ENCODE data around the gene ELK1.

The ELK1 gene

DNA sequence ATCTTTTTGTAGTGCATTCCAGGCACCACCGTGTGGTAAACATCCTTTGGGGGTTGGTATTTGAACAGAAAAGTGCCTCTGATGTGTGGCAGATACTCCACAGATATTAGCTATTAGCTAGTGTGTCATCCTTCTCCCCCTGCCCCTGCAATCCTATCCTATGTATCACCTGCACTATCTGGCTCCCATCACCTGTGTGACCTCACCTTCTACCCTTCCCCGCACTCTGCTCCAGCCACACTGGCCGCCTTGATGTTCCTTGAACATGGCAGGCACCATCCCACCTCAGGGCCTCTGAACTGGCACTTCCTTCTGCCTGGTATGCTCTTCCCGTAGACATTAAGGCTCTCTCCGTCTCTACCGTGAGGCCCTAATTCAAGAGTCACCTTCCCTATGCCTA is 3.7 kb downstream of the ELK1 start:
- TF ChIP-seq CTCF (IDR thresholded peaks at IDR 0.05; ENCODE audit: borderline replicate concordance, control extremely low read depth, extremely low read depth, insufficient read depth, missing control alignments): no peak
- DNase-seq (ENCODE audit: low spot score): no peak
- in situ Hi-C loops (cut with MboI; ENCODE audit: low sequenced_read_pairs, unreplicated experiment): no loop called here

GRCh38 chrX:47645530-47645929 is 4.8 kb downstream of the ELK1 start:
- in situ Hi-C loops (cut with MboI; ENCODE audit: low sequenced_read_pairs, unreplicated experiment): no loop called here
- no peak for TF ChIP-seq CTCF (IDR thresholded peaks at IDR 0.05; ENCODE audit: borderline replicate concordance, control extremely low read depth, extremely low read depth, insufficient read depth, missing control alignments)
- DNase-seq (ENCODE audit: low spot score): no peak

DNA sequence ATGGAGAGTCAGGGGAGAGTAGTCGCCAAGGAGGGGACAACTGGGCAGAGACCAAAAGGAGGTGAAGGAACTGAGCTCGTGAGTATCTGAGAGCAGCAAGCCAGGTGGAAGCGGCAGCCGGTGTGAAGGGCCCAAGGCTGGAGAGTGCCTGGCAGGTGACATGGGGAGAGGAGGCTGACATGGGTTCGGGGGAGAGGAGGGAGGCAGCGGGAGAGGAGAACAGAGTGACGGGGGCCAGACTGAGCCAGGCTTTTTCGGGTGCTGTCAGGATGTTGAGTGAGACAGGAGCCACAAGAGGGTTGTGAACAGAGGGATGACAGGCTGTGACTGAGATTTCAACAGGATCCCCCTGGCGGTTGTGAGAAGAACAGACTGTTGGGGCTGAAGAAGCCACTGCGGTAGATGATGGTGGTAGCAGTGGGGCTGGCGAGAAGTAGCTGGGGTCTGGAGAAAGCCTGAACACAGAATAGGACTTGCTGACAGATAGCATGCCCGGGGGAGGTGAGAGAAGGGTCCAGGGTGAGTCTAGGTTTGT is 5.7 kb downstream of the ELK1 start:
- in situ Hi-C loops (cut with MboI; ENCODE audit: low sequenced_read_pairs, unreplicated experiment): no loop called here
- no peak for TF ChIP-seq CTCF (IDR thresholded peaks at IDR 0.05; ENCODE audit: borderline replicate concordance, control extremely low read depth, extremely low read depth, insufficient read depth, missing control alignments)
- DNase-seq (ENCODE audit: low spot score): no peak

GRCh38 chrX:47643926-47644325 is 6.4 kb downstream of the ELK1 start:
- peak; percentile 23 for TF ChIP-seq CTCF (IDR thresholded peaks at IDR 0.05; ENCODE audit: borderline replicate concordance, control extremely low read depth, extremely low read depth, insufficient read depth, missing control alignments)
- in situ Hi-C loops (cut with MboI; ENCODE audit: low sequenced_read_pairs, unreplicated experiment): no loop called here
- no peak for DNase-seq (ENCODE audit: low spot score)

DNA sequence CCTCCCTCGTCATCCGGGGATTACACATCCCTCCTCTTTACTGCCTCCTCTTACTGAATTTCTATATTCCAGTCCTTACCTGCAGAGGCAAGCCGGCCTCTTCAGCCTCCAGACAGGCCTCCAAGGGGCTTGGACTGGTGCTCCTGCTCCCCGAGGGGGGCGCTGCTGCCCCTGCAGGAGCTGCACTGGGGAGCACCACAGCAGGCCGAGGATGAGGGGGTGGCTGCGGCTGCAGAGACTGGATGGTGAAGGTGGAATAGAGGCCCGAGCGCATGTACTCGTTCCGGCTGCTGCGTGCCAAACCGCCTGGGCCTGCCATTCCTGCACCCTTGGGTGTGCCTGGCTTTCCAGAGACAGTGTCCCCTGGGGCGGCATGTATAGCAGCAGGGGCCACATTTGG is 11.5 kb downstream of the ELK1 start:
- TF ChIP-seq CTCF (IDR thresholded peaks at IDR 0.05; ENCODE audit: borderline replicate concordance, control extremely low read depth, extremely low read depth, insufficient read depth, missing control alignments): no peak
- no peak for DNase-seq (ENCODE audit: low spot score)
- in situ Hi-C loops (cut with MboI; ENCODE audit: low sequenced_read_pairs, unreplicated experiment): no loop called here

DNA sequence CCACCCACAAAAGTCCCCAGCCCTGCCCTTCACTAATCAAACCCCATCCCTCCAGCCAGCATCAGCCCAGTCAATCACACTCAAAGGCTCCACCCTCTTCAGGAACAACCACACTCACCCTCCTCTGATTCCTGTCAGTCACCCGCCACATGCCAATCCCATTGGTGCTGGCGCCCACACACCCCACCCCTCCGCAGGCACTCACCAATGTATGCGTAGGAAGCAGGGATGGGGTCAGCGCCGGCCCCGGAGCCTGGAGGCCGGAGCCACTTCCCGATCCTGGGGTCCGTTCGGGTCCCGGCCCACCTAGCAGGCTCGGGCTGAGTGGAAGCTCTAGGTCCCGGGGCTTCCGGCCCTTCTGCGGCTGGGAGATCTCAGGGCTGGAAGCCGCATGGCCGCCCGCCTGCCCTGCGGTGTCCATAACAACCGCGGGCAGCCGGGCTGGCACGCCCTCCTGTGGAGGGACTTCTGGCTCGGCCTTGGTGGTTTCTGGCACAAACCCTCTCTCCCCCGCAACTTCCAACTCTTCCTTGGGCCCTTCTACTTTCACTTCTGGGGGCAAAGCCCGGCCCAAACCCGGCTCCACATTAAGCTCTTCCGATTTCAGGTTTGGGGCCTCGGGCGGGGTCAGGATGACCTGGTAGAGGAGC is 12.7 kb downstream of the ELK1 start:
- in situ Hi-C loops (cut with MboI; ENCODE audit: low sequenced_read_pairs, unreplicated experiment): no loop called here
- DNase-seq (ENCODE audit: low spot score): peak; percentile 69
- TF ChIP-seq CTCF (IDR thresholded peaks at IDR 0.05; ENCODE audit: borderline replicate concordance, control extremely low read depth, extremely low read depth, insufficient read depth, missing control alignments): no peak

All from GM13976 (cell line).